WERI-Rb-1 (cell line): ENCODE data around the gene VPS13D.

Experiments
- DNase-seq: peaks from one replicate; pipeline ENCODE4 v3.0.0-alpha.2; 2020
- H3K27ac ChIP-seq: fragments of 250-450 bp; sonication (Bioruptor Pico); 2 replicates; pipeline ENCODE4 v1.5.1; 2020; ENCODE audit warnings: mild to moderate bottlenecking, moderate library complexity
- H3K27me3 ChIP-seq: fragments of 250-450 bp; sonication (Bioruptor Pico); 2 replicates; pipeline ENCODE4 v1.5.1; 2021; ENCODE audit warnings: mild to moderate bottlenecking, low read depth, moderate library complexity; ENCODE audit not compliant: insufficient read depth, severe bottlenecking
- H3K36me3 ChIP-seq: fragments of 250-450 bp; sonication (Bioruptor Pico); 2 replicates; pipeline ENCODE4 v1.5.1; 2020; ENCODE audit warnings: mild to moderate bottlenecking, moderate library complexity
- H3K4me3 ChIP-seq: 2 replicates; pipeline ENCODE4 v1.5.1; 2011; ENCODE audit warnings: low read depth, mild to moderate bottlenecking, control low read depth, low read length
- H3K9me3 ChIP-seq: fragments of 250-450 bp; sonication (Bioruptor Pico); 2 replicates; pipeline ENCODE4 v1.5.1; 2021; ENCODE audit warnings: mild to moderate bottlenecking, moderate library complexity; ENCODE audit not compliant: severe bottlenecking
- TF ChIP-seq, protein P1 (sequence below): IDR thresholded peaks from 2 replicates; pipeline ENCODE4 v1.5.1; 2011; ENCODE audit warnings: low read depth, mild to moderate bottlenecking, control low read depth, inconsistent platforms, low read length

Gene VPS13D

DNA sequence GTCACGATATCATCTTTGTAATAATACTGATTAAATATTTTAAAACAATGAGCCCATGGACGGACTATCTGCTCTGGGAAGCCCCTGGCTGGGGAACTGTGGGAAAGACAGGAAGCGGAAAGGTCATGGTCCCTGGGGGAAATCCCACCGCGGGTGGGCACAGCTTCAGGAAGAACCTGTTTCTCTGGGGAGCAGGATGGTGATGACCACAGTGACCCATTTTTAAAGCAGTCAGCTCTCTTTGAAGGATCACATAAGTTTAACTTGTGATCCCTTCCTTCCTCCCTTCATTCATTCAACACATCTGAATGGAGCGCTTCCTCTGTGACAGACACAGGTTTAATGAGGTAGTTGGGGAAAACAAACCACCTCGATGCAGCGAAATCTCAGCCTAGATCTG, 315.2 kb downstream of the VPS13D start:
- DNase-seq = no peak
- H3K9me3 ChIP-seq = no peaks in the 10 kb centered on the region
- no peak overlapping the region for H3K4me3 ChIP-seq
- TF ChIP-seq, protein P1, sequence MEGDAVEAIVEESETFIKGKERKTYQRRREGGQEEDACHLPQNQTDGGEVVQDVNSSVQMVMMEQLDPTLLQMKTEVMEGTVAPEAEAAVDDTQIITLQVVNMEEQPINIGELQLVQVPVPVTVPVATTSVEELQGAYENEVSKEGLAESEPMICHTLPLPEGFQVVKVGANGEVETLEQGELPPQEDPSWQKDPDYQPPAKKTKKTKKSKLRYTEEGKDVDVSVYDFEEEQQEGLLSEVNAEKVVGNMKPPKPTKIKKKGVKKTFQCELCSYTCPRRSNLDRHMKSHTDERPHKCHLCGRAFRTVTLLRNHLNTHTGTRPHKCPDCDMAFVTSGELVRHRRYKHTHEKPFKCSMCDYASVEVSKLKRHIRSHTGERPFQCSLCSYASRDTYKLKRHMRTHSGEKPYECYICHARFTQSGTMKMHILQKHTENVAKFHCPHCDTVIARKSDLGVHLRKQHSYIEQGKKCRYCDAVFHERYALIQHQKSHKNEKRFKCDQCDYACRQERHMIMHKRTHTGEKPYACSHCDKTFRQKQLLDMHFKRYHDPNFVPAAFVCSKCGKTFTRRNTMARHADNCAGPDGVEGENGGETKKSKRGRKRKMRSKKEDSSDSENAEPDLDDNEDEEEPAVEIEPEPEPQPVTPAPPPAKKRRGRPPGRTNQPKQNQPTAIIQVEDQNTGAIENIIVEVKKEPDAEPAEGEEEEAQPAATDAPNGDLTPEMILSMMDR = no peak
- H3K36me3 ChIP-seq = no peaks in the 10 kb centered on the region
- no peaks in the 10 kb centered on the region for H3K27me3 ChIP-seq
- H3K27ac ChIP-seq = no peak overlapping the region

GRCh38 chr1:12546771-12547585, 317.1 kb downstream of the VPS13D start:
- no peak overlapping the region for H3K4me3 ChIP-seq
- no peaks in the 10 kb centered on the region for H3K36me3 ChIP-seq
- H3K27me3 ChIP-seq = no peaks in the 10 kb centered on the region

GRCh38 chr1:12547586-12548225, 317.9 kb downstream of the VPS13D start:
- no peaks in the 10 kb centered on the region for H3K27me3 ChIP-seq
- TF ChIP-seq, protein P1 = no peak
- H3K27ac ChIP-seq = no peak overlapping the region
- no peaks in the 10 kb centered on the region for H3K36me3 ChIP-seq
- DNase-seq = no peak
- no peaks in the 10 kb centered on the region for H3K9me3 ChIP-seq
- H3K4me3 ChIP-seq = no peak overlapping the region

More at GRCh38 chr1:12546771-12547585, 317.1 kb downstream of the VPS13D start:
- Histone ChIP-seq H3K9me3 (no peaks in the 10 kb centered on the region), H3K27ac (no peak overlapping the region)
- TF ChIP-seq, protein P1 = no peak
- no peak for DNase-seq

GRCh38 chr1:12548279-12548972, 318.6 kb downstream of the VPS13D start:
- no peak for DNase-seq
- H3K4me3 ChIP-seq = no peak overlapping the region
- H3K27ac ChIP-seq = no peak overlapping the region
- TF ChIP-seq, protein P1 = no peak
- no peaks in the 10 kb centered on the region for H3K27me3 ChIP-seq
- no peaks in the 10 kb centered on the region for H3K9me3 ChIP-seq
- no peaks in the 10 kb centered on the region for H3K36me3 ChIP-seq

GRCh38 chr1:12548973-12549459, 319.2 kb downstream of the VPS13D start:
- H3K27ac ChIP-seq = no peak overlapping the region
- TF ChIP-seq, protein P1 = no peak
- DNase-seq = no peak
- no peaks in the 10 kb centered on the region for H3K9me3 ChIP-seq
- no peaks in the 10 kb centered on the region for H3K27me3 ChIP-seq
- H3K36me3 ChIP-seq = no peaks in the 10 kb centered on the region
- no peak overlapping the region for H3K4me3 ChIP-seq
